Measurements from ENCODE around the gene ST3GAL3.

DNA sequence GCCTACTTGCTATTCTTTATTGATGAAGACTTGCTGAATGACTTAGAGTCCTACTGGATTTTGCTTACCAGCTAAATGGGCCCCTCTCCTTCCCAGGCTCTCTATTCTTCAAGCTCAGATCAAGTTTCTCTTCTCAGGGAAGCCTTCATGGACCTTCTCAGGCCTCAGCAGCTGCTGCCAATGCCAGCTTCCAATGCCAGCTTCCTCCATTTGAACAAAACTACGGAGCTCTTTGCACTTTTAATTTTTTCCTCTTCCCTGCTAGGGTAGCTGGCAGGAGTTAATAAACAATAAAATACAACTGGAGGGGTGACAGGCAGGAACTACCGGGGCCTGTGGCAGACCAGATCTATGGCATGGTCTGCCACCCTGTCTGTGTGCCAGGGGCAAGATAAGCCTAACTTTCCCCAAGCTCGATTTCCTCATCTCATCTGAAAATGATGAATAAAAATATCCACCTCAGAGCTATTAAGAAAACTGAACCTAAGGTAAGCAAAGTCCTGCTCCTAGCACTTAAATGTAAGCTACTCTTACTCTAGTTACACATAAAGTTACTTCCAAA is 238.4 kb downstream of the ST3GAL3 start:
- TF ChIP-seq, protein P1, sequence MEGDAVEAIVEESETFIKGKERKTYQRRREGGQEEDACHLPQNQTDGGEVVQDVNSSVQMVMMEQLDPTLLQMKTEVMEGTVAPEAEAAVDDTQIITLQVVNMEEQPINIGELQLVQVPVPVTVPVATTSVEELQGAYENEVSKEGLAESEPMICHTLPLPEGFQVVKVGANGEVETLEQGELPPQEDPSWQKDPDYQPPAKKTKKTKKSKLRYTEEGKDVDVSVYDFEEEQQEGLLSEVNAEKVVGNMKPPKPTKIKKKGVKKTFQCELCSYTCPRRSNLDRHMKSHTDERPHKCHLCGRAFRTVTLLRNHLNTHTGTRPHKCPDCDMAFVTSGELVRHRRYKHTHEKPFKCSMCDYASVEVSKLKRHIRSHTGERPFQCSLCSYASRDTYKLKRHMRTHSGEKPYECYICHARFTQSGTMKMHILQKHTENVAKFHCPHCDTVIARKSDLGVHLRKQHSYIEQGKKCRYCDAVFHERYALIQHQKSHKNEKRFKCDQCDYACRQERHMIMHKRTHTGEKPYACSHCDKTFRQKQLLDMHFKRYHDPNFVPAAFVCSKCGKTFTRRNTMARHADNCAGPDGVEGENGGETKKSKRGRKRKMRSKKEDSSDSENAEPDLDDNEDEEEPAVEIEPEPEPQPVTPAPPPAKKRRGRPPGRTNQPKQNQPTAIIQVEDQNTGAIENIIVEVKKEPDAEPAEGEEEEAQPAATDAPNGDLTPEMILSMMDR (IDR thresholded peaks at IDR 0.05; ENCODE audit: insufficient read depth, low read length): no peak
- no peak for TF ChIP-seq SPI1 (IDR thresholded peaks at IDR 0.05; ENCODE audit: borderline replicate concordance, low read depth)

All from HL-60 (cell line).